Activated T-cell treated with anti-CD3 and anti-CD28 coated beads for 4 hours (primary cell): ENCODE measurements around the gene OBSL1.
A peak's percentile ranks its signal among the peaks of the same experiment; 100 is the strongest.

Experiments
- DNase-seq: peaks from one replicate; pipeline ENCODE4 v3.0.0-alpha.2; 2020

The OBSL1 gene

DNA sequence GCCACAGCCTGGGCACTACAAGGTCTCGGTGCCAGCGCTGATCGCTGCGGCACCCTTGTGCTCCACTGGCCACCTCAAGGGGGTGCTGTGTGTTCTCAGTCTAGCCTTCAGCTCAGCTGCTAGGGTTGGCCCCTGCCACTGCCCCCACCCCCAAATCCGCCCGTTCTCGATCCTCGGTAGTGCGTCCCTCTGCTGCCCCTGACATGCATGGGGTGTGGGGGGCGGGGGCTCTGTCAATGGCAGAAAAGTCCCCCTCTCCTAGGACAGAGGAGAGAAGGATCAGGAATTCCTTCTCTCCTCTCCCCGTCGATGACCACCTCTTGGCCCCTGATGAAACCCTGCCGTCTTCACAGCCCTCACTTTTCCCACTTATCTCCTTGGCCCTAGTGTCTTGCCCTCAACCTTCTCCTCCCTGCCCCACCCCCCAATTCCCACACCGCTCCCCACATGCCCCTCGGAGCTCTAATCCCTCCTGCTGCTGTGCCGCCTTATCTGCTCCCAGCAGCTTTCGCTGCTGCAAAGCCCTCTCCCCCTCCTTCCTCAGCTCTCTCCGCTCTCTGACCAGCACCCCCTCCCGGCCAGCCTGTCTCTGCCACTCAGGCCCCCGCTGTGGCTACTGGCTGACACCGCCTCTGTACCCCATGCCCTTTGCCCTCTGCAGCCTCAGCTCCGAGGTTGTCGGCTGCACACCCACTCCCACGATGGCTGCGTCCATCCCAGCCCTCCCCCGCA lies 61.4 kb downstream of the OBSL1 start:
- DNase-seq = peak; percentile 21

DNA sequence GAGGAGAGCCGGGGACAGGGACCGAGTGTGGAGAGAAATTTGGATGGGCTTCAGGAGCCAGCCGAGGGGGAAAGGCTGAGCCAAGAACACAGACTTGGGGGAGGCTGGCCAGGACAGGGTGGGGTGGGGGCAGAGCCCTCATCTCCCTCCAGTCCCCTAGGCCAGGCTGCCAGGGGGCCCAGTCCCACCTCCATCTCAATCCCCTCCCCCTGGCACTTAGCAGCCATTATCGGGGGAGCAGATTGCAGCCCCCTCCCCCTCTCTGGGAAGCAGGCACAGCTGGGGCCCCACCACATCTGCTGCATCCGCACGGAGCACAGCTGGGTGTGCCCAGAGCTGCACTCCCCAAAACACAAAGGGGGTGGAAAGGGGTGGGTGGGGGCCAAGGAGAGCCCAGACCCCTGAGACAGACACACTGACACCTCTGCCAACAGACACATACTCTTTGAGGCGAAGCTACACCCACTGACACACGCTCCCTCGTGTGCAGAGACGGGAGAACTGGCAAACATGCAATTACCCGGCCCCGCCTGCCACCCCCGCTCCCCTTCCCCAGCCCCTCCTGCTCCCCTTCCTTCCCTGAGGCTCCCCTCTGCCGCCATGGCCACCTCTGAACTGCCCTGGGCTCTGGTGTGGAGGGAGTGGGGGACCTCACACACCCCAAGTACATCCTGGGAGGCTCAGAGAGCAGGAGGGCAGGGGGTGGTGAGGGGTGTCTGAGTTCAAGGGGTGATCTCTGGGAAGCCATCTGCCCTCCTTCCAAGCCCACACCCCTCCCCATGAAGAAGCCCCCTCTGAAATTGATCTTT lies 62.2 kb downstream of the OBSL1 start:
- DNase-seq = no peak

DNA sequence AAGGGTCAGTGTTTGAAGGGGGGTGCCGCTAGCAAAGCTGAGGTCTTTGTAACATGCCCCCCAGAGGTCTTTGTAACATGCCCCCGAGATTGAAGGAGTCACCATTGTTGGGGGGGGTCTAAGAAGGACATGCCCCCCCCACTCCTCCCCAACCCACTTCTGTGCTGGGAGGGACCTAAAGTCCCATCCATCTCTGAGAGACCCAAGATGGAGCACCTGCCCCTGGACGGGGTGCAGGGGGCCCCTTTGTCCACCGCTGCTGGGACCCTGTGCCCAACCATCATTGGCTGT lies 63.0 kb downstream of the OBSL1 start:
- no peak for DNase-seq

DNA sequence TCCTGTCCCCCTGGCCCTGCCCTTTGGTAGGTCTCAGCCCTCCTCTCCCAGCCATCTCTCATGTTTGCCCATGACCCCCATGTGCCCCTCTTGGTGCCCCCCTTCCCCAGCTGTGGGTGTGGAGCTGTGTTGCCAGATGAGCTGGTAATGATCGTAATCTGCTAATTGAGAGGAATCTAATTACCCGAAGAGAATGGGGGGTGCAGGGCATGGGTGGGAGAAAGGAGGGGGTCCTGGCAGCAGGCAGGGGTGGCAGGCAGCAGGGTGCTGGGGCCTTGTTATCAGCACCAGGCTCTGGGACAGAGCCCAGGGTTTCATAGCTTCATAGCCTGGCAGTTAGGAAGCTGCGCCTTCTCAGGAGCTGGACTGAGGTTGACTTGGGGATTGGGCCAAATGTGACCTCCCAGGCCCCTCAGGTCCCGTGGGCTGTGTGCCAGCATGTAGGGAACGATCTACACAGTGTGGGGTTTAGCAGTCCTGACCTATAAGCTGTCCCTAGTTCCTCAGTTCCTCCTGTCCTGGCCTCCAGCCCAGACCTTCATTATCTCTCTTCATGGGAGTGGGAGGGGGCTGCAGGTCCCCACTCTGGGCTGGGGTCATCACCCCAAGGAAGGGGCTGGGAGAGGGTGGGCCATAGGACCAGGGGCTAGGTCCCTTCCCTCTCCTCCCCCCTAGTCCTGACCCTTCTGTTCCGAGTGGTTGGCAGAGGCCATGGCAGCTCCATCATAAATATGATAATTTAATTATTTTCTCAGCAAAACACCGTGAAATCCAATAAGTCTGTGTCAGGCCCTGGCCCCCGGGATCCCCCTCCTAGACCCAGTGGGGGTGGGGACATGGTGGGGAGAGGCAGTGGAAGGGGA lies 63.5 kb downstream of the OBSL1 start:
- no peak for DNase-seq

DNA sequence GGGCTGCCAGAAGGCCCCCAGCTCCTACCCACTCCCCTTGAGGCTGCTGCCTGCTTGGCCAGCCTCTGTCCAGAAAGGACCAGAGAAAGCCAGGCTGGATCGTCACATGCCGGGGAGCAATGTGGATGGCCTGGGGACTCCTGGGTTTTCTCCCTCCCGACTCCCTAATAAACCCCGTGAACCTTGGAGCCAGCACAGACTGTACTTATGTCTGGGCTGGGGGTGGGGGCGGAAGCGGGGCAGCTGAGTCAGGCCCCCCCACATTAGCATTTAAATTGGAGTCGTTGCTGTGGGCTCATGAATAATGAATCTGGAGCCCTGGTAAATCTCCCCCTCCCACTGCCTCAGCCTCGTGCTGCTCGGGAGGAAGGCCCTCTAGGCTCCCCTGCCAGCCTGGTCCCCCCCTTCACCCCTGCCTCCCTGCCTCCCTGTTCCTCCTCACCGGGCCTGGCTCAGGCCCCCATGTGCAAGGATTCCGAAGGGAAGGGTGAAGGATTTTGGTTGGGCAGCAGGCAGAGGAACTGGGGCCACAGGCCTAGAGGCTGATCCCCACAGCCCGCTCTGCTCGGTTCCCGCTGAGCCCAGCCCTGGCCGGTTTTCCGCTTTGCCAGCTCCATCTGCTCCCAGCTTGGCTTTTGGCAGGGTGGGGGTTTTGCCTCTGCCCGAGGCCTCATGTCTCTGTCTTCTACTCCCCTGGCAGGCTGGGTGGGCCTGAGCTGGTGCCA lies 64.4 kb downstream of the OBSL1 start:
- DNase-seq = no peak

DNA sequence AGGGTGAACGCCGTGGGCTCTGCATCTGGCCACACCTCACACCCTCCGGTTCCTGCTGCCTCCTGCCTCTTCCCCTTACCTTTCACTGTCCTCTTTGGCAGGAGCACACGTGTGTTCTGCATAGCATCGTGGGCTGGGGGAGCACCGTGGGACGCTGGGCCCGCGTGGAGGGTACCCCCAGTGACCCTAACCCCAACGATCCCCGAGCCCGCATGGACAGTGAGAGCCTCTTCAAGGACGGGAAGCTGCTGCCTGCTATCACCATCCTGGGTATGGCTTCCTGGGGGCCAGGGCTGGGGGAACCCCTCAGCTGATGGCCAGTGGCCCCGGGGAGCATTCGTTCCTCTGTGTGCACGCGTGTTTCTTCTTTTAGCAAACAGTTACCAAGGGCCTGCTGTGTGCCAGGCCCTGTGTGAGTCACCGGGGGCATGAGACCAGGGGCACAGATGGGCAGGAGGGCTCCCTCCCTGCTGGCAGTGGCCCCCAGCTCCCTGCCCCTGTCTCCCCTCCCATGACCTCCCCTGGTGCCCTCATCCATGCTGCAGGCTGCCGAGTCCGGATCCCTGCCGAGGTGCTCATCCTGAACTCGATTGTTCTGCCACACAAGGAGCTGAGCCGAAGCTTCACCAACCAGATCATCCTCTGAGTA lies 65.1 kb downstream of the OBSL1 start:
- DNase-seq = no peak

DNA sequence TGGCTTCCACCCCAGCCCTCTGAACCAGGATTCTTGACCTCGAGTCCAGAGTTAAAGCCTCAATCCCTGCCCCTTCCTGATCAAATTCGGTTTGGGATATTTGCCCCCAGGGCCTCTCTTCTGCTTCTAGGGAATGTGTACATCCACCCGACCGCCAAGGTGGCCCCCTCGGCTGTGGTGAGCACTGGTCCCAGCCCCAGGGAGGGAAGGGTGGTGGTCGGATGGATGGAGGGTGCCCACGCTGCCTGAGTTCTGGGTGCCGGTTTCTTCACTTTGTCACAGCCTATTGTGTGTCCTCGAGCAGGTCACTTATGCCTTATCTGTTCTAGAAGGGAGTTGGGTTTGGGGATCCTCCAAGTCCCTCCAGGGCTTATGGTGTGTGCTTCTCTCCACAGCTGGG lies 65.8 kb downstream of the OBSL1 start:
- no peak for DNase-seq

DNA sequence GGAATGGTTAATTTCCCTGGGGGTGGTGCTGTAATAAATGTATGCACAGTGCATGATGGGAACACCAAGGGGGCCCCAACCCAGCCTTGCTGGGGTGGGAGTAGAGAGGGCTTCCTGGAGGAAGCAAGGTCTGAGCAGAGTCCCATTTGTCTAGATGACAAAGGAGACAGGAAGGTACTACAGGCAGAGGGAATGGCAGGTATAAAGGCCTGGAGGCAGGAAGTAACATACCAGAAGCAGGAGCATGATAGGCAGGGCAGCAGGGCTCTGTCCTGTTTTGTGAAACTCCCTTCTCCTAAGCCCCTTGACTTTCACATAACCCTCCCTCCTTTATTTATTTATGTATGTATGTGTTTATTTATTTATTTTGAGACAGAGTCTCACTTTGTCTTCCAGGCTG lies 68.7 kb downstream of the OBSL1 start:
- DNase-seq = no peak

DNA sequence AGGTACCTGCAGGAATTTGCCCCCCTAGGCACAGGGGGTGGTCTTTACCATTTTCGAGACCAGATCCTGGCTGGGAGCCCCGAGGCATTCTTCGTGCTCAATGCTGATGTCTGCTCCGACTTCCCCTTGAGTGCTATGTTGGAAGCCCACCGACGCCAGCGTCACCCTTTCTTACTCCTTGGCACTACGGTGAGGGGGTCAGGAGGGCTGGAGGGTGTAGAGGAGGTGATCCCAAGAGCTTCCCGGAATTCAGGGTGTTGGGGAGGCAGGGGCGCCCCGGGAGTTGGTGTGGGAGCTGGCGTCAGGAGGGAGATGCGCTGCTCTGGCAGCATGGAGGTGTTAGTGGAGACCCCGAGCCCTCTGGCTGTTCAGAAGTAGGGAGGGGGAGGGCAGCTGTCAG lies 69.5 kb downstream of the OBSL1 start:
- no peak for DNase-seq
